T-helper 2 cell (primary cell): ENCODE data around the gene DLGAP4.

Source experiments
- DNase-seq, 5 experiments: peaks; one replicate each; pipeline versions ENCODE4 v3.0.0 to v3.0.0-alpha.2; 2012 to 2022

The DLGAP4 gene

DNA sequence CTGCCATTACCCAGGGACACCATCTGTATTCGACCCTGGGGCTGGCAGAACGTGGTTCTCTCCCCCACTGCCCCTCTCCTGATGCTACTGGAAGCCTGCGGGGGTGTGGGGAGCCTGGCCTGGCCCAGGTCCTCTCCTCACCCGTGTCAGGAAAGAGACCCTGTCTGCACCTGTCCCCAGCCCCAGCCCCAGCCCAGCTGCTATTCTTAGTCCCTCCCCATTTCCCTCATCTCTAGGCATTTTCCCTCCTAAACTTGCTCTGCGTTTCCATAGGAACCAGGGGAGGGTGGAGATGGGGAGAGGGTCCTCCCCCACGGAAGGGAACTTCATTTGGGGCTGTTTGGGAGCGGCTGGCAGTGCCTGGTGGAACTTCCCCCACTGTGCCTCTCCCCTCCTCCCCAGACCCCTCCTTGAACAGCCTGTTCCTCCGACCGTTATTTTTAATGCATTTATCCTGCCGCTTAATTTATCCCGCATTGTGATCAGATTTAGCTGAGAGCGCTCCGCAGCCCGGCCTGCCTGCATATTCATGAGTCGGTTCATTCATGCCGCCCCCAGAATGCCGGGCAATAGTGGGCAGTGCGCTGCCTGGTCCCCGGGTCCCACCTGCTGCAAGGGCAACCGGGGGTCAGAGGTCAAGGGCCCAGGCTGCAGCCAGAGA lies 31.8 kb upstream of the DLGAP4 start:
- DNase-seq, result no peak

DNA sequence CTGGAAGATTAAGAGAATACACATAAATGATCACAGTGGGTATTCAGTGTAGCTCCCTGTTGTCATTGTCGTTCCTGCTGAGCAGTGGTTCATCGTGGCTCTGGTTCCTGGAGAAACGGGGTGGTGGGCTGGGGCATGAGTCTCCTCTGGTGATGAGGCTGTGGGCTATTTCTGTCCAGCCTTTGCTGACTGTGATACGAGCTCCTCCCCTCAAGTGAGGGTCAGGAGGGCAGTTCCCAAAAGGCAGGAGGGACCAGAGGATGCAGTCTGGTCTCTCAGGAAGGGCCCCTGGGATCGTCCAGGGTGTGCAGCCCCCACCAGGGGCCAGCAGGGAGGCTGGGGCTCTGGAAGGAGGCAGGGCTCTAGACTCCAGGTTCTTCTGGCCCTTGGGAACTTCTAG lies 31.1 kb upstream of the DLGAP4 start:
- DNase-seq, result no peak

DNA sequence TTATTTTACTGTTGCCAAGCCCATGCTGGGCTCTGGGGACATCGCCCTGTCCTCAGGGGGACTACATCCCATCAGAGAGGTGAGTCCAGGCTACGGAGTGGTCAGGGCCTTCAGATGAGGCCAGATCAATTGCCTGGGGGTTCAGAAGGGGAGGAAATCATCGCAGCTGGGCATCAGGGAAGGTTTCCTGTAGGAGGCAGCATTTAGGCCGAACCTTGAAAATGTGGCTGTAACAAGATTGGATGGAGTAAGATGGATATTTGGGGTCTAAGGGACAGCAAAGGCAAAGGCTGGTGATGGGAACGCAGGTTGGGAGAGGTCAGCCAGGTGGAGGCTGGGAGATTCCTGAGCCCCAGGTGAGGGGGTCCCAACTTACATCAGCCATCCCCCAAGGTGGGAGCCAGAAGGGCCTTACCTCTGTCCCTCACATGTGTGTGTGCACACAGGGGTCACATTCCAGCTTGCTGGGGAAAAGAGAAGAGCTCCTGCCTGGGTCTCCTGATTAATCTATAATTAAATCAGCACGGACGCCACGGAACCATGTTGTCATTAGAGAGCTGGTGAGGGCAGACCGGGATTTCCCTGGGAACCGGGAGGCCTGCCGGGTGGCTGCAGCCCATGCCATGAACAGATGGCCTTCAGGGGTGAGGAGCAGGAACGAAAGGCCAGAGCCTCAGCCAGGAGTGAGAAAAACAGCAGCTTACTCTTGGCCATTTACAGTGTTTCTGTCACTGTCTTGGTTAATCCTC lies 30.5 kb upstream of the DLGAP4 start:
- DNase-seq, result no peak

DNA sequence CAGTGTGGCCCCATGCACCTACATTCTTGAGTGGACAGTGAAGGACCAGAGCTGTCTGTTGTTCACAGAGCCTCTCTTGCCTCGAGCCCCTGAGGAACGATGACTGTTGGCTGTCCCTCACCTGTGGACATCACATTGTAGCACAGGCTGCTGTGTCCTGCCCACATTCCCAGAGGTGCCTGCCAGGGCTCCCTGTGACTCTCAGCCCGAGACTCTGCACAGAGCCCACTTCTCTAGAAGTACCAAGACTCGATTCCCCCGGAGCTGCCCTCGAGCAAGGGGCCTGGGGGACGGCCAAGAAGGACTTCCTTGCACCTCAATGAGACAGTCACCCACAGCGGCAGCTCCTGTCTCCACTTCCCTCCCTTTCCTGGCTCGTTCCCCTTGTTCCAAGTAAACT lies 28.6 kb upstream of the DLGAP4 start:
- DNase-seq, result no peak

DNA sequence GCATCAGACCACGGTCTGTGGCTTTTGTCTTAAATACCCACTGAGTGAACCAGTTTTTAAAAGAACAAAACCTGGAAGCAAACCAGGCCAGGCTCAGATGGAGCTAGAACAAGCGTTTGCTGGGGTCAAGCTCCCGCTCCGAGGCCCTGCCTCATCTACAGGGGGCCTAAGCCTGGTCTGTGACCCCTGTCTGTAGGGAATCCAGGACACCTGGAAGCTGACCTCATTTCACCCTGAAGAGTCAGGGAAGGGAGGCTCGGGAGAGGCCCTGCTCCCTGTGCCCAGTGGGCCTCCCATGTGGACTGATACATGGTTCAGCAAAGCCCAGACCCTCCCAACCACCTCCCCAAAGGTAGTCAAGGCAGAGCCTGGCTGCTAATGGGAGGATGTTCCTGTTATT lies 26.8 kb upstream of the DLGAP4 start:
- no peak for DNase-seq

DNA sequence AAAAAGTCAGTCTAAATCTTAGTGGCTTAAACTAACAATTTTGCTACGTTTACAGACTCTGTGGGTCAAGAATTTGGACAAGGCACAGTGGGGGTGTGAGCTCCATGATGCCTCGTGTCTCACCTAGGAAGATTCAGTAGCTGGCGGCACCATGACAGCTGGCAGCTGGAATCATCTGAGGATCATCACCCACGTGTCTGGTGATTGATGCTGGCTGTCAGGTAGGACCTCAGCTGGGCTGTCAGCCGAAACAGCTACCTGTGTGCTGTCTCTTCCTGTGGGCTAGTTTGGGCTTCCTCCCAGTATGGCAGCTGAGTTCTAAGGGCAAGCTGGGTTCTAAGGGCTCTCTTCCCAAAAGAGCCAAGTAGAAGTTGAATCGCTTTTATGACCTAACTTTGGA lies 26.4 kb upstream of the DLGAP4 start:
- no peak for DNase-seq

DNA sequence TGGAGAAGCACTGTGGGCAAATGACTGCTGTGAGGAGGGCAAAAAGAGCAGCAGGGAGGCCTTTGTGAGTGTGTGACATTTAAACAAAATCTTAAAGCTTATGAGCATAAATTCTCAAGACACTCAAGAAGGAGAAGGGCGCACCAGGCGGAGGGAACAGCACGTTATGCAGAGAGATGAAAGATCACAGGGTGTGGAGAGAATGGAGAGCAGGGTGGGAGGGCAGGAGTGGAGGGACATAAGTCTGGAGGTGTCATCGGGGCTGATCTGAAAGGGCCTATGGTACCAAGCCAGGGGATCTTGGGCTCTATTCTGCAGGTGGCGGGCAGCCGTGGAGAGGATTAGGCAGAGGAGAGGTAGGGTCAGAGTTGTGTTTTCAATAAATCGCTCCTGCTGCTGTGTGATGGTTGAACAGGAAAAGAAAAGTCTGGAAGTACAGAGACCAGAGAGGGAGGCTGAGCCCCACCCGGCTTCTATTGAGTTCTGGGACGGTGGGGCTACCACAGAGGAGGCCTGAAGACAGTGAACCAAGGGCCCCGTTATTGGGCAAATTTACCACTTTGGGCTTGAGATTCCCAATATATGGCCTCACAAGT lies 24.3 kb upstream of the DLGAP4 start:
- DNase-seq, result no peak

DNA sequence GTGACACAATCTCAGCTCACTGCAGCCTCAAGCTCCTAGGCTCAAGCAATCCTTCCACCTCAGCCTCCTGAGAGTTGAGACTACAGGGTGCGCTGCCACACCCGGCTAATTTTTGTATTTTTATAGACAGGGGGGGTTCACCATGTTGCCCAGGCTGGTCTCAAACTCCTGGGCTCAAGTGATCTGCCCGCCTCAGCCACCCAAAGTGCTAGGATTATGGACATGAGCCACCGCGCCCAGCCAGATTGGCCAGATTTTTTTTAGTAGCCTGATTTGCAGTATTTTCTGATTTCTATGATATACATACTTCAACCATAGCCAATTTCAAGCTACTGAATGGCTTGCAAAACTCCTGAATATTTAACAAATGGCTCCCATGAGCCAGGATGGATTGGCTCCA lies 21.4 kb upstream of the DLGAP4 start:
- no peak for DNase-seq

DNA sequence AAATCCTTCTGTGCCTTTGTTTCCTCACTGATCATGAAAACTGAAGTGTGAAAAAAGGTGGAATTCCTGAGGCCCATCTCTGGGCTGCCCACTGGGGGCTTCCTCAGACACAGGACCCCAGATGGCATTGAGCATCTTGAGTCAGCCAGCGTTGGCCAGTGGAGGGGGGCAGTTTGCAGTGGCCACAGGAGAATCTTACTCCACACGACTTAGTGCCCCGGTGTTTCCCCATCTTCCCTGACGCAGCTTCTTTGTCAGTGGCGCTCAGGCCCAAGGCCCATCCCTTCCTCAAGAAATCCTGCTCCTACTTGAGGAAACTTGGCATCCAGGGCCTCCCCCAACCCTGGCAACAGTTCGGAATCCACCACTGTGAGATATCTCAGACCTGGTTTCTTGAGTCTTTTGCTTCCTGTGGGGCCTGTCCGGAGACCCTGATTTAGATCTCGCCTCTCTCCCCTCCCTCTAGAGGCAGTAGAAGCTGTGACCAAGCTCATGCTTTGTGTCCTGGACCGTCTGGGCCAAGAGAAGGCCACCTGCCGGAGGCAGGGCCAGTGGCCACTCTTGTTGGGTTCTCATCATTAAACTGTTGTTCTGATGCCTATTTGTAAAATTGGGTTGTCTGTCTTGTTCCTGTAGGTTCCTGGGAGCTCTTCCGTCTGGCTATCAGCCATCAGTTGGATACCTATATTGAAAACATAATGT lies 20.2 kb upstream of the DLGAP4 start:
- DNase-seq, result no peak

DNA sequence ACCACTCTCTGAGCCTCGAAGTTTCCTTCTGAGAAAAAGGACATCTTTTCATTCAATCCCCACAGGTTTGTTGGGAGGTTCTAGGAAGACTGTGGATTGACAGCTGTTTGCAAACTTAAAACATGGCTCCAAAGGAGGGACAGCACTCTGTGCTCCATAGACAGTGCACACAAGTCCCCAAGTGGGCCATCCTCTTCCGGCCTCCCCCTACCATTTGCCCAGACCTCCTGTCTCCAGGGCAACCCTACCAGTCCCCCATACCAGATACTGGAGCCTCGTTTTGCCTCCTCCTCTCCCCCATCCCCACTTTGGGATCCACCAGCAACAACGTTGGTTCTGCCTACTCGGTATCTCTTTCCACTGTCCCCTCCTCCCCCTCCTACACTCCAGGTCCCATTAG lies 8.5 kb upstream of the DLGAP4 start:
- no peak for DNase-seq

DNA sequence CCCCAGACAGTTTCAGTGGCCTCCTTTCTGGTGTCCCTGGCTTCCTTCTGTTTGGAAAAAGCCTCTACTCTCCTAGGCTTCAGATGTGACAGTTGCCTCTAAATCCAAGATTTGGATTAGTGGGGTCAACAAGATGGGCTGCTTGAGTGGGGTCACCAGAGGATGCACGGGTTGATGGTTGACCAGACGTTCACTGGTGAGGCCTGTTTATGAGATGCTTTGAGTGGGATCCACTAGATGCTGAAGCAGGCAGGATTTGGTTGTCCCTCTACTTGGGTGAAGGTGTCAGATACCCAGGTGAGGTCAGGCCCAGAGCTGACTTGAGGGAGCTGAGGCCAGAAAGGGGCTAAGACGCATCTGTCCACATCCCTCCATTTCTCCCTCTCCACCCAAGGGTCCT lies 8.1 kb upstream of the DLGAP4 start:
- no peak for DNase-seq

DNA sequence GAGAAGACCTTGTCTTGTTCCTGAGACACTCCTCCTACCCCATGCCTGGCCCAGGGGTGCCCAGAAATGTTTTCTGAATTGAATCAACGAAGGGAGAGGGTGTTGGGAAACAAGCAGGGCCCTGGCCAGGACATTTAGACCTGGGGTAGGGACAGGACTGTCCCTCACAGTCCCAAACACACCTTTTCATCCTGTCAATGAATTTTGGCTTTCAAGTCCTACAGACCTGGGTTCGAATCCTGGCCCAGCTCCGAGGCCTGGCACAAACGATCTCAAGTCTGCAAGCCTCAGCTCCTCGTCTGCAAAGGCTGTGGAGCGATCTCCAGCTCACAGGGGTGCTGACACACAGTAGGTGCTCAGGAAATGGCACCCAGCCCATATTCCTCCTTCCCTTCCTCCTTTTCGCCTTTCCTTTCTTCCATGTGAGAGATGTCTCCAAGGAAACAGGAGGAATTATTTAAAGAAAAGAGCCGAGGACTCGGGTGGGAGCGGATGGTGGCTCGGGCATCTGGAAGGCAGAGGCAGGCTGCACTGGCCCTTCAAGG lies 7.3 kb upstream of the DLGAP4 start:
- no peak for DNase-seq

DNA sequence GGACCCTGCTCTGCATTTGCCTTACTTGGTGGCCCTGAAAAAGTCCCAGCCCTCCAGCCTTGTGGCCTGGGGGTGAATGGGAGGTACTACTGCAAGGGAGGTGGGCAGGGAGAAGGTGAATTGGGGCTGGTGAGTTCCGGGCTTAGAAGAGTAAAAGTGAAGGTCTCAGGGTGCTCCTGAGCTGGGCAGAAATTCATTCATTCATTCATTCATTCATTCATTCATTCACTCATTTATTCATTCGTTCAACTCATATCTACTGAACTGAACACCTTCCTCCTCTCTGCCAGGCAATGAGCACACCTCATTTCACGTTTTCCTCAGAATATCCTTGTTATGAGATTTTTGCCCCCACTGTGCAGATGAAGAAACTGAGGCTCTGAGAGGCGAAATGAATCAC lies 6.7 kb upstream of the DLGAP4 start:
- no peak for DNase-seq

DNA sequence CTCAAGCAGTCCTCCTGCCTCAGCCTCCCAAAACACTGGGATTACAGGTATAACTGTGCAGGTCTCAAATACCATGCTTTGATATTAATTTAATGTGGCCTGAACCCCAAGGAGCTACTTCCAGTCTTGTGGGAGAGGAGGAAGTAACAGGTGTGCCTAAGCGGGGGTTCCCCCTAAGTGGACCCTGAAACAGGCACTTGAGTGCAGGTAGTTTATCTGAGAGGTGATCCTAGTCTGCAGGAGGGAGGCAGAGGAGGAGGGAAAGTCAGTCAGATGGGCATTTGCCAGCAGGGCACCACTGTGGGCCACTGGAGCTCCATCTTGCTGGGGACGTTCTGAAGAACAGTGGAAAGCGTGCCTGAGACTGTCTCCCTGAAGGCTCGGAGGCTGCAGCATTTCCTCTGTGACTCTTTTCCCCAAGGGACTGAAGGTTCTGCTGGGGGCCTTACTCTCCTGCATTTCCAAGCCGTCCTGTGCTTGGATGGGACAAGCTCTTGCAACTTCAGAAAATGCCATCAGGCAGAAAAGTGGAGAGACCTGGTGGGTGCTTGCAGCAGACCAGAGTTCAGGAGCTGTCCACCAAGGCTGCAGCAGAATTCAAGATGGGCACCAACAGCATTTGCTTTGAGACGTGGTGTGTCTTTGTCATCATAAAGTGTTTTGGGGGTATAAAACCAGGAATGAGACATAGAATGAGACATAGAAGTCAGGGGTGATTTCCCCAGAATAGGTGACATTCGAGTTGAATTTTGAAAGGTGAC lies 4.6 kb upstream of the DLGAP4 start:
- no peak for DNase-seq

DNA sequence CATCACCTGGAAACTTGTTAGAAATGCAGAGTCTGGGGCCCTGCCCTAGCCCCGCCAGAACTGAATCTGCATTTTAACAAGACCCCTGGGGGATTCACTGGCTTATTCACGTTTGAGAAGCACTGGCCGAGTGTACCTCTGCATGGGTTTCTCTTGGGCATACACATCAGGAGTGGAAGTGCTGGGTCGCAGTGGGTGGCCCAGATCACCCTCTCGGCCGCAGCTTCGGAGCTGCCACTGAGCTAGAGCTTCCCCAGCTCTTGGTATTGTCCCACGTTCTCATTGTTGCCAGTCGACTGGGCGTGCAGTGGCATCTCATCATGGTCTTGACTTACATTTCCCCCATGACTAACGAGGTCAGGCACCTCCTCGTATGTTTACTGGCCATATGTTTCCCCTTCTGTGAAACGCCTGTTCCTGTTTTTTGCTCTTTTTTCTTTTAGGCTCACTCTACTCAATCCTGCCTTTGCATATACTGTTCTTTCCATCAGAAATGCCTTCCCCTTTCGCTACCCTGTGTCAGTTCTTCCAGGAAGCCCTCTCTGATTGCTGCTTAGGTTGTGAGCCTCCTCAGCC lies 3.0 kb upstream of the DLGAP4 start:
- DNase-seq, result no peak

DNA sequence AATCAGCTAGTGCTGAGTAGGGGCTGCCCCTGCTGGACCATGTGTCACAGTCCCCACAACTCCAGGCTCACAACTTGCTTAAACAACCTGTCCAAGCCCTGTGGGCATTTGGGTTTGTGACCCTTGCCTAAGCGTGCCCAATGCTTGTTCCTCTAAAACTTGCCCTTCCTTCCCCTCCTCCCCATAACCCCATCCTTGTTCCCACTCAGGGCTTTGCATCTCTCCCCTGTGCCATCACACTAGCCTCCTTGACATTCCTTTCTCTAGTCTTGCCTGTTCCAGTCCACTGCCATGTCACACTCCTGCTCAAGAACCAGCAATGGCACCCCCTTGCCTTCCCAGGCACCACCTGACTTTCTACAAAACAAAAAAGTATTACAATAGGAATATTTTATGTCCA lies 2.3 kb upstream of the DLGAP4 start:
- no peak for DNase-seq

DNA sequence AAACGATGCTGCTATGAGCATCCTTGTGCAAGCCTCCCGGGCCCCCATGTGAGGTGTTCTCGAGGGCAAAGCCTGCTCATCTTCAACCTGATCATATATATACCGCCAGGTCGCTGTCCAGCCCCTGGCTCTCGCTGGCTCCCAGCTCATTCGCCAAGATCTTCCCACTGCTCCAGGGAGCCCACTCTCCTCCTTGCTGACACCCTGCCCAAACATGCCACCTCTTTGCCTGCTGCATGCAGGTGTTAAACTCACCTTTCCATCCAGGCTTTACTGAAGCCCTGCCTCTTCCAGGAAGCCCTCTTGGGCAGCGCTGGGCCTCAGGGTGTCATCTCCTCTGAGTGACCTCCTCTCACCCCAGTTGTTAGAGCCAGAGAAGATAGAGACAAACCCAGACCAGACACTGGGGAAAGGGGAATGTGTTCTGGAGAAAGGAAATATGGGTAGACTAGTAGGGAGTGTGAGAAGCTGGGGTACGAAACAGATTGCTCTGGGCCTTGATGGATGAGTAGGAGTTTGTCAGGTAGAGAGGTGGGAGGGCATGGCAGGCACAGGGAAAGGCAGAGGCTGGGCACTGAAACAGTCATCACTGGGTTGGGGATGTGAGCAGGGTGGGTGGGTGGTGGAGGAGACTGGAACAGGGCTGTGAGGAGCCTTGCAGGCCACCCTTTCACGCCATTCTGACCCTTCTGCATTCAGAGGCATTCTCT lies 1.2 kb upstream of the DLGAP4 start:
- no peak for DNase-seq

DNA sequence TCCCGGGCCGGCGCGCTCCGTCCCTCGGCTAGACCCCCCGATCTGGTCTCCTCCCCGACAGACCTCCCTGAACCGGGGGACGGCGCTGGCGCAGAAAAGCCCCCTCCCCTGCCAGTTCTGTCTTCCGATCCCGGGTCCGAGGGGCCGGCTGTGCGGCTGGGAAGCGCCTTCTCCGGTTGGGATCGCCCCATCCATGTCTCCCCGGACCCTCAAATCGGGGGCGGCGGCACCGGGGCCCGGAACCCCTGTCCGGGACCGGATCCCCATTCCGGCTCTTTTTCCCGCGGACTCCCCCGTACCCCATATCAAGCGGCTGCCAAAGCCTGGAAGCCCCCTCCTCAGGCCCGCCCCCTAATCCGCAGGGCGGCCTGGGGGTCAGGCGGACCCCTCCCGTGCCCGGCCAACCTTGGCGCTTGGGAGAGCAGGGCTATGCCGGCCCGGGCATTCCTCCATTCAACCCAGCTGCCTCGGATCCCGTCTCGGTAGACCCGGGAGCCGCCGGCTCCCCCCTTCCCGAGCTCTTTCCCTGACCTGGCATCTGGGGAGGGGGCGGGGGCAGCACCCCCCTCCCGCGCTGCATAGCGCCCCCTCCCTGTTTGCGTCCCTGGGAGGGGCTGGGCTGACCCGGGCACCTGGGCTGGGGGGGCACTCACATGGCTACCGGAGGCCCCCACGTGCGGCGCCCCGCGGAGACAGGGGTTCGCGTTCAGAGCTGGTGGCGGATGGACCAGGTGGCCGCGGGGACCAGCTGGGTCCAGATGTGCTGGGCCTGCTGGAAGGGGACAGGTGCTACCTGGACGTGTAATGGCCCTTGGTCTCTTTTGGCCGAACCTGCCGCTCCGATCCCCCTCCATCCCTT lies 643 bp downstream of the DLGAP4 start:
- no peak for DNase-seq

DNA sequence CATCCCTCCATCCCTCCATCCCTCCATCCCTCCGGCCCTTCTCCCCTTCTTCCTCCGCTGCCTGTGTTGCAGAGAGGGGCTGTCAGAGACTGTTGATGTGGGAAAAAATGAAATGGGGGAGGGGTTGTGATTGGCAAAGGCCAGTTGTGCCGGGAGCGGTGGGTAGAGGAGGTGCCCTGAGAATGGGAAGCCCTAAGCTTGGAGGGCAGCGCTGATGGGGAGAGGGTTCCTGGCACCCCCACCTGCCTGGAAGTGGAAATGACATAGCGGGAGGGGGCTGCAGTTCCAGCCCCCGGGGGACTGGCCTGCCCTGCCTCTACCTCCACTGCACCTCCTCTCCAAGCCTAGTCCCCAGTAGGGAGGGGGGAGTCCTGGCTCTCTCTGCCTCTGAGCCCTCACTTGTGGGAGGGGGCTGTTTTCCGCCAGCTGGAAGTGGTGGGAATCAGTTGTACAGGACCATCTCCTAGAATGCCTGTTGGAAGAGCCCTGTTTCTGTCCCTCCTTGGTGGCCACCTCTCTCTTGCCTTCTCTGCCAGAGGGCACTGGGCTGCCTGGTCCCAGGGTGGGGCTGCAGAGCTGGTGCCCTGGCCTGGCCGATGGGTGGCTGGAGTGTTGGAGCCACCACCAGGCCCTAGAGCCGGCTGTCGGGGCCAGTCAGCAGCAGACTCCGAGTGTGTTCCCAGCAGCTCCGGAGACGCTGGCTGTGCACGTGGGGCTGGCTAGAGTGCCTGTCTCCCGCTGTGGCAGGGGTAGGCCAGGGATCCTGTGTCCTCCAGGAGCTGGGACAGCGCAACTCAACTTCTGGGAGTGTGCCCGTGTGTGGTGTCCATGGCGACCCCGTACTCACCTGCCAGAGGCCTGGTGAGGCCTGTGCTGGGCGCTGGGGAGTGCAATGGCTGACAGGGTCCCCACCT lies 1.5 kb downstream of the DLGAP4 start:
- no peak for DNase-seq

DNA sequence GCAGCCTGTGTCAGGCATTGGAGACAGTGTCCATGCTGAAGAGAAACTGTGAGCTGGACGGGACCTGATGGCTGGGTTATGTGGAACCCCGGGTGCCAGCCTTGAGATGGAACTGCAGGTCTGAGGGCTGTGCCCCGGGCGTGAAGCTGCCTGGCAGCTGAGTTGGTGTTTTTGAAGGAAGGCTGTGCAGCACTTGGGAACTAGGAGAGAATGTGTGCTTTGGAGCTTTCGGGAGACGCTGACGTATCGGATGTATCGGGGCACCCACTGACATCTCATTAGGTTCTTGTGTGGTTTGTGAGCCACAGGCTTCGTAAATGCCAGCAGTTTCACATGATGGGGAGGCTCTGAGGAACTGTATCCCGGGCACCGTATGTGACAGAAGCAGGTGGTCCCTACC lies 2.2 kb downstream of the DLGAP4 start:
- DNase-seq, result no peak
